MM.1S (cell line): Measurements from ENCODE around the gene MSI2.

Source experiments
- DNase-seq: peaks from one replicate; pipeline ENCODE4 v3.0.0-alpha.2; 2015
- H2AFZ ChIP-seq: fragments of 300-600 bp; sonication (generic); 2 replicates; pipeline ENCODE4 v1.6.0; 2016; ENCODE audit warnings: antibody characterized with exemption, low read length
- H3F3A ChIP-seq: fragments of 300-600 bp; sonication (generic); 2 replicates; pipeline ENCODE4 v1.6.1; 2016; ENCODE audit warnings: mild to moderate bottlenecking, antibody characterized with exemption, low read length, moderate library complexity, mixed read lengths; ENCODE audit not compliant: insufficient read depth
- H3K27ac ChIP-seq: fragments of 300-600 bp; sonication (generic); 2 replicates; pipeline ENCODE4 v1.5.1; 2016; ENCODE audit warnings: mild to moderate bottlenecking, low read length
- H3K27me3 ChIP-seq: fragments of 300-600 bp; sonication (generic); replicated peaks from 2 replicates; pipeline ENCODE4 v1.6.0; 2016; ENCODE audit warnings: low read length; ENCODE audit not compliant: insufficient read depth
- H3K36me3 ChIP-seq: fragments of 300-600 bp; sonication (generic); replicated peaks from 2 replicates; pipeline ENCODE4 v1.6.1; 2016; ENCODE audit warnings: mild to moderate bottlenecking, low read length, mixed read lengths; ENCODE audit not compliant: insufficient read depth
- H3K4me1 ChIP-seq: fragments of 300-600 bp; sonication (generic); 2 replicates; pipeline ENCODE4 v1.6.1; 2016; ENCODE audit warnings: low read length, mixed read lengths
- H3K4me2 ChIP-seq: fragments of 300-600 bp; sonication (generic); 2 replicates; pipeline ENCODE4 v1.6.0; 2016; ENCODE audit warnings: low read depth, low read length
- H3K4me3 ChIP-seq: fragments of 300-600 bp; sonication (generic); 2 replicates; pipeline ENCODE4 v1.5.1; 2016; ENCODE audit warnings: low read length, mixed read lengths
- H3K79me2 ChIP-seq: fragments of 300-600 bp; sonication (generic); 2 replicates; pipeline ENCODE4 v1.6.1; 2016; ENCODE audit warnings: mixed run types, low read length, mixed read lengths
- H3K9ac ChIP-seq: fragments of 300-600 bp; sonication (generic); 2 replicates; pipeline ENCODE4 v1.6.1; 2016; ENCODE audit warnings: low read length, mixed read lengths
- H3K9me2 ChIP-seq: fragments of 300-600 bp; sonication (generic); replicated peaks from 2 replicates; pipeline ENCODE4 v1.6.1; 2016; ENCODE audit warnings: mild to moderate bottlenecking, low read length, mixed read lengths; ENCODE audit not compliant: insufficient read depth
- H3K9me3 ChIP-seq: fragments of 300-600 bp; sonication (generic); replicated peaks from 2 replicates; pipeline ENCODE4 v1.6.1; 2016; ENCODE audit warnings: mild to moderate bottlenecking, low read length, mixed read lengths; ENCODE audit not compliant: insufficient read depth
- H4K20me1 ChIP-seq: fragments of 300-600 bp; sonication (generic); 2 replicates; pipeline ENCODE4 v1.6.1; 2016; ENCODE audit warnings: mild to moderate bottlenecking, low read length, moderate library complexity, mixed read lengths; ENCODE audit not compliant: insufficient read depth
- CTCF ChIP-seq: fragments of 300-600 bp; sonication (generic); IDR thresholded peaks from 2 replicates; pipeline ENCODE4 v1.5.1; 2016; ENCODE audit warnings: antibody characterized with exemption, low read length, mixed read lengths
- EZH2 ChIP-seq: fragments of 300-600 bp; sonication (generic); optimal IDR thresholded peaks from 2 replicates; pipeline ENCODE3; 2017; ENCODE audit warnings: low read depth, mild to moderate bottlenecking, antibody characterized with exemption, low read length, mixed read lengths
- EZH2phosphoT487 ChIP-seq: fragments of 300-600 bp; sonication (generic); IDR thresholded peaks from 2 replicates; pipeline ENCODE4 v1.6.1; 2018; ENCODE audit warnings: antibody characterized with exemption, low read length

Gene MSI2

GRCh38 chr17:57514614-57515013, 258.3 kb downstream of the MSI2 start:
- no peaks in the 10 kb centered on the region for H3K36me3 ChIP-seq
- H3K4me3 ChIP-seq = no peak overlapping the region
- no peaks in the 10 kb centered on the region for H3K9me3 ChIP-seq
- H2AFZ ChIP-seq = no peak overlapping the region
- no peak for DNase-seq
- no peak for TF ChIP-seq EZH2phosphoT487
- no peak for TF ChIP-seq EZH2
- no peak for TF ChIP-seq CTCF
- H3F3A ChIP-seq = no peaks in the 10 kb centered on the region
- no peak overlapping the region for H3K9ac ChIP-seq
- H3K27ac ChIP-seq = no peak overlapping the region
- H3K79me2 ChIP-seq = peaks cover 47% of the 10 kb centered on the region
- no peaks in the 10 kb centered on the region for H3K27me3 ChIP-seq
- no peak overlapping the region for H3K4me2 ChIP-seq
- no peaks in the 10 kb centered on the region for H4K20me1 ChIP-seq
- H3K9me2 ChIP-seq = no peaks in the 10 kb centered on the region
- no peaks in the 10 kb centered on the region for H3K4me1 ChIP-seq

- no peak overlapping the region for H2AFZ ChIP-seq
- H3K27me3 ChIP-seq = no peaks in the 10 kb centered on the region
- H3K4me1 ChIP-seq = no peaks in the 10 kb centered on the region
- H3K79me2 ChIP-seq = peaks cover 46% of the 10 kb centered on the region
- H3K4me2 ChIP-seq = no peak overlapping the region
- TF ChIP-seq EZH2phosphoT487 (no peak), EZH2 (no peak), CTCF (no peak)
- H3K36me3 ChIP-seq = no peaks in the 10 kb centered on the region
- no peaks in the 10 kb centered on the region for H3K9me3 ChIP-seq
- H3F3A ChIP-seq = no peaks in the 10 kb centered on the region
- no peak overlapping the region for H3K9ac ChIP-seq
- DNase-seq = no peak
- H4K20me1 ChIP-seq = no peaks in the 10 kb centered on the region
- no peak overlapping the region for H3K27ac ChIP-seq
- H3K4me3 ChIP-seq = no peak overlapping the region
- H3K9me2 ChIP-seq = no peaks in the 10 kb centered on the region
These were observed 259.4 kb downstream of the MSI2 start for GRCh38 chr17:57515662-57516211.

- Histone ChIP-seq H3K4me3 (no peak overlapping the region), H2AFZ (no peak overlapping the region), H3K9me3 (no peaks in the 10 kb centered on the region), H3K27ac (no peak overlapping the region), H3K9ac (no peak overlapping the region), H3K4me1 (no peaks in the 10 kb centered on the region), H3F3A (no peaks in the 10 kb centered on the region), H3K9me2 (no peaks in the 10 kb centered on the region), H3K79me2 (peaks cover 38% of the 10 kb centered on the region), H4K20me1 (no peaks in the 10 kb centered on the region), H3K27me3 (no peaks in the 10 kb centered on the region), H3K36me3 (no peaks in the 10 kb centered on the region), H3K4me2 (no peak overlapping the region)
- DNase-seq = no peak
- TF ChIP-seq EZH2 (no peak), CTCF (no peak), EZH2phosphoT487 (no peak)
These were observed 260.2 kb downstream of the MSI2 start for GRCh38 chr17:57516290-57517230.
